ENCODE measurements around the gene CYB5R4.
"Not testable (repeated sequence)": the region's sequence is repeated elsewhere in the genome, so short reads cannot be mapped to it uniquely, and the experiment has no call there.

The CYB5R4 gene

GRCh38 chr6:83867043-83867442 lies 7.6 kb downstream of the CYB5R4 start:
- DNase-seq: no peak

GRCh38 chr6:83867527-83868161 lies 8.2 kb downstream of the CYB5R4 start:
- DNase-seq: peak; percentile 15 to 52

- DNase-seq: no peak
These were observed 9.2 kb downstream of the CYB5R4 start for GRCh38 chr6:83868639-83869038.

- no peak for DNase-seq
These were observed 11.2 kb downstream of the CYB5R4 start for GRCh38 chr6:83870649-83871048.

- no peak for DNase-seq
These were observed 13.1 kb downstream of the CYB5R4 start for GRCh38 chr6:83872386-83873118.

- no peak for DNase-seq
These were observed 14.4 kb downstream of the CYB5R4 start for GRCh38 chr6:83873869-83874268.

GRCh38 chr6:83875843-83876242 lies 16.4 kb downstream of the CYB5R4 start:
- DNase-seq: no peak

- DNase-seq: no peak
These were observed 19.6 kb downstream of the CYB5R4 start for GRCh38 chr6:83878902-83879644.

GRCh38 chr6:83879746-83880145 lies 20.3 kb downstream of the CYB5R4 start:
- no peak for DNase-seq

GRCh38 chr6:83883240-83883639 lies 23.8 kb downstream of the CYB5R4 start:
- DNase-seq: peak in 1 of 2 experiments; percentile 14

GRCh38 chr6:83884523-83884922 lies 25.0 kb downstream of the CYB5R4 start:
- peak; percentile 65 to 79 for DNase-seq

- DNase-seq: no peak
These were observed 26.5 kb downstream of the CYB5R4 start for GRCh38 chr6:83885984-83886383.

- no peak for DNase-seq
These were observed 30.1 kb downstream of the CYB5R4 start for GRCh38 chr6:83889621-83890020.

- DNase-seq: no peak
These were observed 31.0 kb downstream of the CYB5R4 start for GRCh38 chr6:83890520-83890919.

- no peak for DNase-seq
These were observed 32.1 kb downstream of the CYB5R4 start for GRCh38 chr6:83891586-83891985.

GRCh38 chr6:83893024-83893423 lies 33.5 kb downstream of the CYB5R4 start:
- no peak for DNase-seq

GRCh38 chr6:83897094-83897493 lies 37.6 kb downstream of the CYB5R4 start:
- DNase-seq: not testable (repeated sequence)

GRCh38 chr6:83901624-83902023 lies 42.1 kb downstream of the CYB5R4 start:
- DNase-seq: no peak

- no peak for DNase-seq
These were observed 44.9 kb downstream of the CYB5R4 start for GRCh38 chr6:83904395-83904794.

- DNase-seq: no peak
These were observed 46.2 kb downstream of the CYB5R4 start for GRCh38 chr6:83905648-83906047.

- DNase-seq: not testable (repeated sequence)
These were observed 48.3 kb downstream of the CYB5R4 start for GRCh38 chr6:83907623-83908390.

- DNase-seq: no peak
These were observed 49.3 kb downstream of the CYB5R4 start for GRCh38 chr6:83908813-83909212.

- DNase-seq: no peak
These were observed 51.8 kb downstream of the CYB5R4 start for GRCh38 chr6:83911278-83911677.
